CD4-positive, alpha-beta T cell treated with Interleukin-4 for 1 hour (primary cell): ENCODE measurements around the gene SLC35A4.

Experiments used
- DNase-seq, 2 donors: peaks; one replicate each; pipeline ENCODE4 v3.0.0-alpha.2; 2020 to 2022

SLC35A4 gene

GRCh38 chr5:140564196-140565023 is at the start of gene SLC35A4, which contains the start of gene APBB3:
TSS of gene SLC35A4 (plus strand) at chr5:140564828. CDS start at chr5:140567170, 2,342 bp downstream.
TSS of gene APBB3 (minus strand) at chr5:140564598. CDS start at chr5:140564245, 353 bp downstream.
- DNase-seq = peak; percentile 99

GRCh38 chr5:140524003-140524402 is 40.6 kb upstream of the SLC35A4 start:
- no peak for DNase-seq

- no peak for DNase-seq
Measured at GRCh38 chr5:140540227-140540626, 24.4 kb upstream of the SLC35A4 start.

- no peak for DNase-seq
Measured at GRCh38 chr5:140542972-140543371, 21.7 kb upstream of the SLC35A4 start.

- DNase-seq = no peak
Measured at GRCh38 chr5:140544986-140545385, 19.6 kb upstream of the SLC35A4 start.

- DNase-seq = no peak
Measured at GRCh38 chr5:140545606-140546005, 19.0 kb upstream of the SLC35A4 start.

- peak in 1 of 2 donors; percentile 47 for DNase-seq
Measured at GRCh38 chr5:140546851-140547507, 17.6 kb upstream of the SLC35A4 start.

GRCh38 chr5:140547508-140548299 is 16.9 kb upstream of the SLC35A4 start, which contains the start of gene EIF4EBP3:
TSS of gene EIF4EBP3 (plus strand) at chr5:140547662. CDS start at chr5:140547738, 76 bp downstream.
- DNase-seq = peak; percentile 89 to 92

GRCh38 chr5:140548300-140548688 is 16.3 kb upstream of the SLC35A4 start:
- DNase-seq = no peak

- DNase-seq = no peak
Measured at GRCh38 chr5:140548791-140549190, 15.8 kb upstream of the SLC35A4 start.

GRCh38 chr5:140549237-140550144 is 15.1 kb upstream of the SLC35A4 start:
- peak; percentile 28 to 58 for DNase-seq

GRCh38 chr5:140550147-140551079 is 14.2 kb upstream of the SLC35A4 start:
- no peak for DNase-seq

GRCh38 chr5:140551872-140552271 is 12.8 kb upstream of the SLC35A4 start:
- no peak for DNase-seq

GRCh38 chr5:140553657-140554056 is 11.0 kb upstream of the SLC35A4 start:
- no peak for DNase-seq

GRCh38 chr5:140554454-140554853 is 10.2 kb upstream of the SLC35A4 start:
- no peak for DNase-seq

GRCh38 chr5:140555747-140556312 is 8.8 kb upstream of the SLC35A4 start:
- DNase-seq = no peak

GRCh38 chr5:140556438-140556837 is 8.2 kb upstream of the SLC35A4 start:
- DNase-seq = no peak

GRCh38 chr5:140557136-140557805 is 7.4 kb upstream of the SLC35A4 start, which contains the start of gene SRA1:
TSS of gene SRA1 (minus strand) at chr5:140557473. CDS start at chr5:140557452, 21 bp downstream.
- DNase-seq = peak; percentile 87 to 89

GRCh38 chr5:140557965-140558364 is 6.7 kb upstream of the SLC35A4 start:
- DNase-seq = no peak

GRCh38 chr5:140558542-140558941 is 6.1 kb upstream of the SLC35A4 start:
- DNase-seq = no peak
